ENCODE data around the gene HAS3.

GRCh38 chr16:69111216-69111875 is 5.9 kb downstream of the HAS3 start:
- TF ChIP-seq, protein P1, sequence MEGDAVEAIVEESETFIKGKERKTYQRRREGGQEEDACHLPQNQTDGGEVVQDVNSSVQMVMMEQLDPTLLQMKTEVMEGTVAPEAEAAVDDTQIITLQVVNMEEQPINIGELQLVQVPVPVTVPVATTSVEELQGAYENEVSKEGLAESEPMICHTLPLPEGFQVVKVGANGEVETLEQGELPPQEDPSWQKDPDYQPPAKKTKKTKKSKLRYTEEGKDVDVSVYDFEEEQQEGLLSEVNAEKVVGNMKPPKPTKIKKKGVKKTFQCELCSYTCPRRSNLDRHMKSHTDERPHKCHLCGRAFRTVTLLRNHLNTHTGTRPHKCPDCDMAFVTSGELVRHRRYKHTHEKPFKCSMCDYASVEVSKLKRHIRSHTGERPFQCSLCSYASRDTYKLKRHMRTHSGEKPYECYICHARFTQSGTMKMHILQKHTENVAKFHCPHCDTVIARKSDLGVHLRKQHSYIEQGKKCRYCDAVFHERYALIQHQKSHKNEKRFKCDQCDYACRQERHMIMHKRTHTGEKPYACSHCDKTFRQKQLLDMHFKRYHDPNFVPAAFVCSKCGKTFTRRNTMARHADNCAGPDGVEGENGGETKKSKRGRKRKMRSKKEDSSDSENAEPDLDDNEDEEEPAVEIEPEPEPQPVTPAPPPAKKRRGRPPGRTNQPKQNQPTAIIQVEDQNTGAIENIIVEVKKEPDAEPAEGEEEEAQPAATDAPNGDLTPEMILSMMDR (optimal IDR thresholded peaks at IDR 0.05 in 1 of 3, IDR thresholded peaks at IDR 0.05 in 1 of 3, conservative IDR thresholded peaks at IDR 0.05 in 1 of 3; ENCODE audit: extremely low read depth in 1 of 3, insufficient read depth in 2 of 3, low read length in 3 of 3), result no peak
- no peak for TF ChIP-seq EZH2 (IDR thresholded peaks at IDR 0.05; ENCODE audit: low read length)
